ENCODE results near the gene IMPDH2.

- no peak for TF ChIP-seq CTCF (IDR thresholded peaks at IDR 0.05)
- TF ChIP-seq EP300 (IDR thresholded peaks at IDR 0.05): no peak
Observed at GRCh38 chr3:49054344-49054862, 25.2 kb upstream of the IMPDH2 start.
